Eye (tissue), 1 donor: ENCODE data around the gene AVEN.
A peak's percentile ranks its signal among the peaks of the same experiment; 100 is the strongest.

Experiments
- DNase-seq: peaks from one replicate; pipeline ENCODE4 v3.0.0-alpha.2; 2015

Gene AVEN

DNA sequence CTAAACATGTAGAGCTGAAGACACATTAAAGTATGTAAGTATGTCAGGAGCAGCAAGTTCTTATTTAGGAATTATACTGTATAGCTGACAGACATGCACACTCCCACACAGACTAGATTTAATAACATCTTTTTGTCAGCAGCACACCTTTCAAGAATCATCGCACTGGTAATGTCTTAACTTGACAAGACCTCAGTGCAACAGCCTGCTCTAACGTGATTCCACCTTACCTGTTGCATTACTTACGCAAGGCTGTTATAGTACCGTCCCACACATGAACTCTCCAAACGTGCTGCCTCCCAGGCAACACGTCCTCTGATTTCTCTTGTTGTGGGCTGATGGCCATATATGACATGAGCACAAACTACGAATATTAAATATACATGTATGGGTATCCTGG, 58.8 kb downstream of the AVEN start:
- DNase-seq = no peak

DNA sequence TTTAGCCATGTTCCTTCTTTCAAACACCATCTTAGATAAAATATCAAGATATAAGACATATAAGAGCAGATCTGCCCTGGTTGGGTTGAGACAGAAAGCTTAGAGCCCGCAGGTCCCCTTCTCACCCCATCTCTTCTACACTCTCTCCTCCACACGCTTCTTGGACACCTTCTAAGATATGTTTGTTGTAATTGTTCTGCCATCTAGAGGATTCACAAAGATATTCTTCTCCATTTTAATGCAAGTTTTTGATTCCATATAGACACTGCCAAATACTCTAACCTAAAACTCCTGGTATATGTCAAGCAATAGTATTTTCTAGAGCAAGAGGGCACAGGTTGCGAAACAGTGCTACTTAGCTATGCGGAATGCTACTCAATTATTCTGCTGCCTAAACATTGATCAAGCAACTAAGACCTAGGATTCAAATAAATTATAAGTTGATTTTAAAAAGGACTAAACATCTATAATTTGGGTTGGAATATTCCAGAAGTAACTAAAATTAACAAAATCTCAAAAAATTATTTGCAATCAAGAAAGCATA, 63.9 kb downstream of the AVEN start:
- DNase-seq = no peak

DNA sequence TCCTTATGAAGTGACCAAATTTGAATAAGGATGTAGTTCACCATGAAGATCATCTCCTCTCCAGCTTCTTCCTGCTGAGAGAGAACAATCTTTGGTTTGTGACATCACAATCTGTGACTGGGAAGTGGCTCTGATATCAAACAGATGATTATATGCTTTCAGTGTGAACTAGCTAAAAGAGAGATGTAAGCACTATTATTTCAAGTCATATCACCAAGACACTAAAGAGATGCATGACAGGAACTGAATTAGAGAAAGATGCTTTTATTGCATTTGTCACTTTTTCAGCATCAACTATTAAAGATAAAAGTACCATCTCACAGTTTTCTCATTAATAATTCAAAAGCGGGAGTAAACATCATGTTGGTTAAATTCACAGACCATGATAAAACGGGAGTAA, 67.2 kb downstream of the AVEN start:
- peak; percentile 44 for DNase-seq

DNA sequence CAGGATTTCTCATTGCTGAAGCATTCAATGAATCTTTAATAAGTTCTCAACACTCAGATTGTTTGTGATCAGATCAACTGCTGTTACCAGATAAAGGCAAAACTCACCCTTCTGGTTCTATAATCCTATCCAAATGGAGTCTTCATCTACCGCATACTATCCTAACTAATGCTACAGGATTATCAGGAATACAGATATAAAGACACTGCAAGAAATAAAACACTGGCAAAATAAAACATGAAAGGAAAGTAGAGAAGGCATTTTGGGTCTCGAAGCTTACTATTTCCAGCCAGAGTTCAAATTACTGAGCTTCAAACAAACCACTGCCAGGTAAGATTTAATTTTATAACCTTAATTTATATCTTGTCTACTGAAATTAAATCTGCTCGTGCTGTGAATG, 70.2 kb downstream of the AVEN start:
- DNase-seq = no peak

DNA sequence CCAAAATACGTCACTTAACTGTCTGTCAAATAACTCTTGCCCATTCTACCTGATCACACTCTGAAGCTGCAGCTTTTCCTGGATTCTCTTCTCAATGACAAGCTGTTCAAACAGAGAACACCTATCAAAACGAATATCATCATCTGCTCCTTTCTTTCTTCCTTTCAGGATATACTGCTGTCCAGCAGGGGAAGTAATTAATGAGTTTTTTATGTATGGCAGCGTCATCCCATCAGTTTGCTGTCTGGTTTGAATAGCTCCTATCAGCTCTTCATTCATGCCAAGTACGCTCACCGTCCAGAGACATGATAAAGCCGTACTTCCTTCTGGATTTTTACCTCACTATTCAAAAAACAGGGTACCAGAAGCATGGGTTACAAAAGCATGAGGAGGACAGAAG, 70.8 kb downstream of the AVEN start, which contains the start of gene CHRM5:
Gene CHRM5, plus strand, starts transcription at position 274 of the 400 bp plus-strand sequence. CDS start 94,221 bp downstream, outside the sequence.
- peak; percentile 55 for DNase-seq

DNA sequence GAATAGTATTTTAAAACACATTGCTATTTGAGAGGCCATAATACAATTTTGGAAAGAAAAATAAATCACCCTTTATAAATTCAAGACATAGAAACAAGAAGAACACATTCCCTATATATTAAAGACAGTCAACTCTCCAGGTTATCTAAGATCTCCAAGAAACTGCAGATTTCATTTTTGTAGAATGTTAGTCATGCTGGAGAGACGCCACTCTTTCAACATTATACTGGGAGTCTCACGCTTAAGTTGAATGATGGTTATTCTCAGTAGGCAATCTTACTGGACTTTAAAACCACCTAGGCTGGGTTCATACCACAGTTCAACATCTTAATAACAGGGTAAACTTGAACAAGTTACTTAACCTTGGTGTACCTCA, 74.4 kb downstream of the AVEN start:
- no peak for DNase-seq

DNA sequence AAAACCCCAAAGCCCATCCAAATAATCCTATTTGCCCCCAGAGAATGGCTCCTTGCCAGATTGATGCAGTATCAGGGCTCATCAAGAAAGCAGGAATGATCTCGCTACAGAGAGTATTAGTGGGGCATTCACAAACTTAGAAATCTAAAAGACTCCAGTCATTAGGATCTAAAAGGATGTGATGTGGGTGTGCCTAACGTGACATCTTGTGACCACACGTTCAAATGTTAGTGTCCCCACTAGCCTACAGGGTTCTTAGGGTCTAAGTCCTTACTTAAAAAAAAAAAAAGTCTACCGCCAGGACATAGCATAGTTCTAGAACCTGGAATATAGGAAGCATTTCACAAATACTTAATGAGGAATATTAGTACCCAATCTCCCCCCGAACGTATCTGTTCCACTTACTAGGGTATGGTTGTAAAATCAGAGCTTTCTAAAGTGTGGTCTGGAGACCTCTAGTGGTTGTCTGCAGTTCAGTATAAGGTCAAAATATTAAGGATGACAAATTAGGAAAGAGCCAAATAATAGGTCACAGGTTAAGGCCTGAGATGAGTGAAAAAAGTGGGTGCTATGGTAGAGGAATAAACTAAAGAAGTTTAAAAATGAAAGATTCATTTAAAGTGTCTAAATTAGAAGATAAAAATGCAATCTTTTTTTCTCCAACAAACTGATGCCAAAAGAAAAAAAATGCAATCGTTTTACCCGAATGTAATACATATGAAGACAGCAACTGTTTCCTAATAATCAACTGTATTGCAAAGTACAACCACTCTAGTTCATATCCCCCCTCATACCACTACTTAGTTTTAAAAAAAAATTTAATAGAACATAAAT, 75.0 kb downstream of the AVEN start:
- DNase-seq = peak; percentile 58

DNA sequence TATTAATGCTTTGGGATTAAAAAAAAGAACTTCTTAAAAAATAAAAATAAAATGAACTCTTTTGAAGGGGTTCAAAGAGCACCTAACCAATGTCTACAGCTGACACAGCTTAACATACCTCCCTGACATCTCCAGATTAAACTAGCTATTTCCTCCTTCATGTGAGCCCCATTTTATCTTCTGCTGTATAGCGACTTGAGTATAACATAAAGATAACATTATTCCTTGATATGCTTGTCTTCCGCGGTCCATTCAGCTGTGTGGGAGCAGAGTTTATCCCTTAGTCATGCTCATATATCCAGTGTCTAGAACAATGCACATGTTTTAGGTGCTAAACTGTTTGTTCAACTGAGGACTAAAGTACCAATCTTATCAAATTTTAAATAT, 78.5 kb downstream of the AVEN start:
- DNase-seq = no peak

DNA sequence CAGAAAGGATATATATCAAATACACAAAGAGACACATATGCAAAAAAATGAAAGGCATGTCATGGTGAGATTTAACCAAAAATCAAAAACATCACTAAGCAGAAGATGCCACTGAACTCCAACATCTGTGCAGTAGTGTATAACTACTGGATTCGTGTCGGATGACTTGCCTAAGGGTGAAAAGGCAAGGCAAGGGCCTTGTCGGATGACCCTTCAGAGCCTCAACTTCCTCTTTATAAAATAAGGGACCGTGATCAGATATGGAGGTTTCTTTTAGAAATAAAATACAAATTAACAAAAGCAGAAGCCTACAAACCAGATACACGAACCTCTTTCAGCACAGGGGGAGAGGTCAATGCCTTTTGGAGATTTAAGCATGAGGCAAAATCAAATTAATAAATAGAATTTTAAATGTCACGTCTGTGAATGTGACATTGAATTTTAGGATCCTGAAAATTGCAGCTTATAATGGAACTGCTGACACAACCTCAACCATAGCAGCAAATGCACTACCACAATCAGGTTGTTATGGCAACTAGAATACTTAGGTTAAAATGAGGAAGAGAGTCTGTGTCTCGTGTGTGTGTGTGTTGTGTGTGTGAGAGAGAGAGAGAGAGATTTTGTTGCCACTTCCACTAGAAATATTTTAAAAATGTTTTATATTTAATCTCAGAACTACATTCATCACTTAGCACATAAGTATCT, 79.0 kb downstream of the AVEN start:
- DNase-seq = no peak

DNA sequence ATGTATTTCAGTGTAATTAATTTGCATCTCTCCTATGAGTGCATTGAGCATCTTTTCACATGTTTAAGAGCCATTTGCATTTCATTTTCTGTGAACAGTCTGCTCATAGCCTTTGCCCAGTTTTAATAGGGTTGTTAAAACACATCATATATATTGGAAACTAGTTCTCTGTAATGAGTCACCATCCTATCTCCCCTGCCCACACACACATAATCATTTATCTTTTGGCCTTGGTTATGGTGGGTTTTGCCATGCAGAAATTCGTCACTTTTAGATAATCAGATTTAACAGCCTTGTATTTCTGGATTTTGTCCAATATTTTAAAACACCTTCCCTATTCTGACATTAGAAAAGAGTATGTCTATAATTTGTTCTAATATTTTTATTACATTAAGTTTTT, 82.6 kb downstream of the AVEN start:
- no peak for DNase-seq

DNA sequence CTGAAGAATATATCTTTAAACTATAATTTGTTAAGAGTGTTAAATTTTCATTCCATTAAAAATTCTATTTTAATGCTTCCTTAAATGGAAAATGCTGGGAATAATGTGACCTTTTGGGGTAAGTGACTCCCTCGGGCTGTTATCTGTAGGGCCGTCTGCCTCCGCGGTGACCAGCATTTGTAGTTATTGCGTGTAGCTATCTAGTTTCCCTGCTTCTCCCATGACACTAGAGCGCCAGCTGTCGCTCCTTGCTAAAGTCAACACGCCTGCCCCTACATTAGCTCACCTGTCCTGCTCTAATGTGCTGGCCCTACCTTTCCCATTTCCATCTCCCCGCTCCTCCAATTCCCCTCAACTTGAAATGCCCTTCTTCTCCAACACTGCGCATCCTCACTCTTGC, 83.1 kb downstream of the AVEN start:
- peak; percentile 13 for DNase-seq

DNA sequence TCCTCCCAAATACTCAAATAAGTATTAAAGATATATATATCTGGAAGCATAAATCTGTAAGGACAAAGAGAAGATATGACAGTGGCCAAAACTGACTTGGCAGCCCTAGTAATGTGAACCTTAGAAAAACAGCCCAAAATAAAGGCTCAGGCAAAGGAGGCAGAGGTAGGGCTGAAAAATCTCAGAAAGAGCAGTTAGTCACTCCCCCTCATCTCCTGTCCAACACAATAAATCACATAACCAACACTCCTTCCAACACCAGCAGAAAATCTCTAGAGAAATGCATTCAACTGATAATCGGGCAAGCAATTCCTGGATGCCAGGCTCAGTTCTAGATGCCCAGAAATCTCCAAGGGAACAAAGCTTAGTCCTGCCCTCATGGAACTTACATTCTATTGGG, 92.9 kb downstream of the AVEN start:
- no peak for DNase-seq

DNA sequence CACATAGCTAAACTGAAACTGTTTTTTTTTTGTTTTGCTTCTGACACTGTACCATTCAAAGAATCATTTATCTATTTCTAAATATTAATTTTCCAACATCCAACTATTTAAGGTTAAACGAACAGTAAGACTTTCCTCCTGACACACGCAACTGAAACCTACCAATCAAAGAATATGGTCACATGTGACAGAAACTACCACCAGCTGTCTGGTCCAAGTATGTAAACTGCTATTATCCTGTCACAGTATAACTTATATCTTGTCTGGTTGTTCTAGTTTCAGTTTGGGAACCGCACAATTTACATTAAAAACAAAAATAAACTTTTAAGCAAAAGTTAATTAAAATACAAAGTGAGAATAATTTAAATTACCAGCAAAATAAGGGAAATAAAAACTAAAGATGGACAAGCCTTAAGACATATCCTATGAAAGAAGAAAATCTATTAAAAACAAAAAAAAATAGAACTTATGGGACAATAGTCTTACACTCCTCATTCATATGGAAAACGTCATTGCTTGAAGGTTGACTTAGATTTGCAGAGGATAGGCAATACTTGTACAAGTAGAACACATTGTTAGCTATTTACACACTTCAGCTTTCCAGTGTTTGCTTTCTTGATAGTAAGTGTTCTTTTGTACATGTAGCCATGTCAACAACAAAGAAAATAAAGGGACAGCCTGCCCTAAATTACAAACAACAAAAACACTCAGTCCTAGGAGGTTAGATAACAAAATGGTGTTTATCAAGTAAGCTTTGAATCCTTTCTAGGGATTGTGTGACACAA, 97.5 kb downstream of the AVEN start:
- DNase-seq = no peak

DNA sequence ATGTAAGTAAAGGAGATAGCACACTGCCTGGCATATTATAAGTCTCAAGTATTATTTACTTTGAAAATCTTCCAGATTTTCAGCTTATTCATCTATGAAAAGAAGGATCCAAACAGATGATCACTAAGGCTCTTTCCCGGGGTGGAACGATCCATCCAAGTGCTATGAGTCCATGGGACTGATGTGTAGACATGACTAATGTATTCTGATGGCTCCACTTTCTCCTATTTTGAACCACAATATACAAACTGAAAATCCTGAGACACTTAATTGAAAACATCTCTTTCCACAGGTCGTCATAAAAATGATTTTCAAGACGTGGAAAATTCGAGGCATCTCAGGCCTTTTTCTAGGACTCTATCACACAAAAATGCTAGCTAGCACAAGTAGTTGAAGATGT, 104.1 kb downstream of the AVEN start:
- no peak for DNase-seq

DNA sequence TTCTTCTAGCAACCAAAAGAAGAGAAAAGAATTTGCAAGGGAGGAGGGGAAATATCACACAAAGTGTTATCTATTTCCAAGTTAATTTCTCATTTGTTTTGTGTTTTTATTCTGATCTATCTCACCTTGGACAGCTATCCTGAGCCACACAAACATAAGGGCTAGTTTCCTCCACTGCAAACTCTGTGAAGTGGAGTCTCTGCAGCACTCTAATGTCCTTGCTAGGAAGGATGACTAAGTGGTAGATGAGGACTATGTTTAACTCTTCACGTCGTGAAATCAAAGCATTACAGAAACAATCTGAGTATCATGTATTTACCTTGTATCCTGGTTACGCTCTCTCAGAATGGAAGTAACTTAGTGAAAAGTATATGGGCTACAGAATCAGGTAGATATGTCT, 104.6 kb downstream of the AVEN start:
- DNase-seq = no peak

DNA sequence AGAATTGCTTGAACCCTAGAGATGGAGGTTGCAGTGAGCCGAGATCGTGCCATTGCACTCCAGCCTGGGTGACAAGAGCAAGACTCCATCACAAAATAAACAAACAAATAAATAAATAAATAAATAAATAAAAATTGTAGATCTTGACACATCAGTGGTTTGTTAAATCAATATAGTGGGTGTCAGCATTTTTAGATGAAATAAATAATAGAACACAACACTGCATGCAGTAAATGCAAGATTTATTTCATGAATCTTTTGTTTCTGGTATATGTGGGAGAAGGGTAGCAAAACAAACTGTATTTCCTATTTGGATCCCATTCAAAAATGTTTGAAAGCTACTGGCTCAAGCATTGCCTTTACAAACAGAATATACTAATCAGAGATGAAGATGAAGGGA, 106.3 kb downstream of the AVEN start:
- no peak for DNase-seq

DNA sequence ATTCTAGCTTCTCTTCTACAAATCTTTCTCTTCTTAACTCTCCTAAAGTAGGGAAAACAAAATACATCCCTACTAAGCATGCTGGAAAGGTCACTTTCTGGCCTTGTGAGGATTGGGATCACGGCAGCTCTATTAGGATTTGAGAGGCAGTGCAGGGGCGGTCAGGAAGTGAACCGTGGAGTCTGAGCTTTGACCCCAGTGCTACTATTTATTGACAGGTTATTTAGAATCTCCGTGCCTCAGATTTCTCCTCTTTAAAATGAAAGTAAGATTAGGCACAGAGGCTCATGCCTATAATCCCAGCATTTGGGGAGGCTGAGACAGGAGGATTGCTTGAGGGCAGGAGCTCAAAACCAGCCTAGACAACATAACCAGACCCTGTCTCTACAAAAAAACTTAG, 112.7 kb downstream of the AVEN start:
- DNase-seq = no peak

DNA sequence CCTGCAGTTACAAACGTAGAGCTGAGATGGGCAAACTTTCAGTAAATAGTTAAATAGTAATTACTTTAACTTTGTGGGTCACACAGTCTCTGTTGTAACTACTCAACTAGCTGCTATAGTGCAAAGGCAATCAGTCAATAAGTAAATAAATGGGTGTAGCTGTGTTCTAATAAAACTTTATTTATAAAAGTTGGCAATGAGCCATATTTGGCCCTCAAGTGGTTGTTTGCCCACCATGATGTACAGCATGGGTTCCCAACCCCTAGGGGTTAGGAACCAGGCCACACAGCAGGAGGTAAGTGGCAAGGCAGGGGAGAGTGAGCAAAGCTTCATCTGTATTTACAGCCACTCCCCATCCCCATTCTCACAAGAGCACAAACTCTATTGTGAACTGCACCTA, 115.6 kb downstream of the AVEN start:
- DNase-seq = no peak

DNA sequence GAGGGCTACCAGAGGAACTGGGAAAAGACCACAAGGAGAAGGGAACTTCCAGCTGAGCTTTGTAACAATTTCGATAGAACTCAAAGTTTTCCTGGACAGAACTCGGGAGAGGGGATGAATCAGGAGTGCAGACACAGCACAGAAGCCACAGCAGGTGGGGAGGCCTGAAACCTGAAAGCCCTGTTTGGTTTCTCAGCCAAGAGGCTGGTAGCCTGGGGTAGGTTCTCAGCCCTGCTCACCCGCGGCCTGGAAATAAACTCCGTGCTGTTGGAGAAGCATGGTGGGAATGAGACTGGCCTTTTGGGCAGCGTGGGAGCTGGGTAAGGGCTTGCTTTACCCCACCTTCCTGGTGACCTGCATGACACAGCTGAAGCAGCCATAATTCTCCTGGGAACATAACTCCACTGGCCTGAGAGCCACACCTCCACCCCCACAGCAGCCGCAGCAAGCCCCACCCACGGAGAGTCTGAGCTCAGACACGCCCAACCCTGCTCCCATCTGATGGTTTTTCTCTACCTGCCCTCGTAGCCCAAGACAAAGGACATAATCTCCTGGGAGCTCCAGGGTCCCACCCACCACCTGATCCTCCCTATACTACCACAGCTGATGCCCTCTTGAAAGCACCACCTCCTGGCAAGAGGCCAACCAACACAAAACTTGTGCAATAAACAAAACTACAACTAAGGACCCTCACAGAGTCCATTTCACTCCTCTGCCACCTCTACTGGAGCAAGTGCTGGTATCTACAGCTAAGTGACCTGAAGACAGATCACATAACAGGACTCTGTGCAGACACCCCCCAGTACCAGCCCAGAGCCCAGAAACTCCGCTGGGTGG, 123.2 kb downstream of the AVEN start:
- peak; percentile 18 for DNase-seq

DNA sequence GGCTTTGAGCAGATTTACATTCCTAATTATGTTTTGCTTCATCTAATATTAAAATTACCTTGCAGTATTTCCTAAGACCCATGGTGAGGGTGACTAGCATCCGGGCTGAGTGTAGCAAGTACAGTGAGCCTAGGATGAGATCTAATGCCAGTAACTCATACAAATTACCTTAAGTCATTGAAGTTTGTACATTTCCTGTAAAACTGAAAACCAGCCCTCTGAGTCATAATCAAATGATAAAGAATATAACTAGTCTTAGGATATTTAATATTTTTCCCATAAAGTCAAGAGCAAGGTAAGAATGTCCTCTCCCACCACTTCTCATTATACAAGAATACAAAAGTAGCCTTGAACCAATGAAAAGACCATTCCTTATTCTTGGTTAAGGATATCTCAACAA, 125.5 kb downstream of the AVEN start:
- no peak for DNase-seq

DNA sequence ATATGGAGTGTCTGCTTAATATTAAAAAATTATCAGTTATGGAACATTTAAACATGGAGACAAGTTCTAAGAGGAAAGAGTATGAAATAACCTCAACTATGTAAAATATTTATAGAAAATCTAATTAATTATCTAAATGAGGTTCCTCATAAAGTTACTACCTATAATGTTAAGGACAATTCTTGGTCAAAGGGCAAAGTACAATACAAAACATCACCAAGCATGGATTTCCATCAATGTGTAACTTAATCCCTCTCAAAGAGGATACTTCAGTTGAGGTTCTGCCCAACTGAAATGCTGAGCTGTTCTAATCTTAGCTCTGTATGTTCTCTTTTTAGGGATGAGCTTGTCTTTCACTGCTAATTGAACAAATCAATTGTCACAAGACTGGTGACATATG, 126.7 kb downstream of the AVEN start:
- DNase-seq = no peak

DNA sequence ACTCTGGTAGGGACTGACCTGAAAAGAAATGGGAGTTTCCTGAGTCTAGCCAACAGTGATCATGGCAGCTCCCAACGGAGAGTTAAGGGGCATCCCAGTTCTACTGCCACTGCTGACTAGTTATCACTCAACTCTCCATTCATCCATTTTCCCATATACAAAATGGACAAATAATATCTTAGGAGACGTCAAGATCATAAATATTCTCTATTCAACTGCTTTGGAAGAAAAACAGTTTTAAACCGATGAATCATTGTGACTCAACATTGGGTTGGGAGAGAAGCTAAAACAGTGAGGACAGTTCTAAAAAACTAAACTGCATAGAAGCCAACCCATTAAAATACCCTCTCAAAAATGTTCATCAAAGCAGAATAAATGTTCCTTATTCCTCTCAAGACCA, 128.3 kb downstream of the AVEN start:
- DNase-seq = no peak

DNA sequence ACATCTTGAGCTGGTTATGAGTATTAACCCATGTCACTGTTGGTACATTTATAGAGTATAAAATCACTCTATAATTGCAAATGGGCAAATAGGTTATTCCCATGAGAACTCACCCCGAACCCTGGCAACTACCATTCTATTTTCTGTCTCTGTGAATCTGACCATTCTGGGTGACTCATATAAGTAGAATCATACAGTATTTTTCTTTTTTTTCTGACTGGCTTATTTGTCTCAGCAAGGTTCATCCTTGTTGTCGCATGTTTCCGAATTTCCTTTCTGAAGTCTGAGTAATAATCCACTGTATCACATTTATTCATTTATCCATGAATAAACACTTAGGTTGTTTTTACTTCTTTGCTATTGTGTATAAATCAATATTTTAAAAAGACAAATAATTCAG, 130.6 kb downstream of the AVEN start:
- DNase-seq = no peak
